ENCODE data around the gene TSC1.

GRCh38 chr9:132849185-132849706, 95.2 kb downstream of the TSC1 start:
- no peak for TF ChIP-seq EZH2phosphoT487 (IDR thresholded peaks at IDR 0.05; ENCODE audit: borderline replicate concordance, low read depth, low read length)
- no peak for TF ChIP-seq CTCF (conservative IDR thresholded peaks at IDR 0.05; ENCODE audit: low read length)

Measured in OCI-LY7 (cell line).